HCT116 (cell line): ENCODE data around the gene SLC2A13. TPM values are rescaled to one million over a fixed set of nuclear protein-coding genes. Genes with fewer than 3 reads are reported as not detected.

Source experiments
- ATAC-seq: fragments of 200-7000 bp; cut with Tn5 transposase; 2 replicates; pipeline ENCODE4 v1.9.1; 2020; ENCODE audit warnings: mild to moderate bottlenecking, moderate library complexity
- BruUV-seq: library from RNA; stranded (reverse); fragments of 400-500 nt; replicated peaks from 2 replicates; lab custom pipeline; 2021; lab: Mats Ljungman, UMichigan
- CTCF ChIA-PET: fragments of 300-600 bp; sonication (Branson Sonifier 250); formaldehyde crosslinking; loops from one replicate; lab custom pipeline; 2021; ENCODE audit warnings: antibody characterized with exemption; lab: Charles Lee
- POLR2A ChIA-PET: fragments of 300-600, 350-600 bp; sonication (Branson Sonifier 250); formaldehyde crosslinking; loops from one replicate; lab custom pipeline; 2021; ENCODE audit warnings: antibody characterized with exemption; lab: Charles Lee
- RAD21 ChIA-PET, 2 experiments: fragments of 300-600 bp; sonication (Branson Sonifier 250); formaldehyde crosslinking; loops; one replicate each; lab custom pipeline; 2023; ENCODE audit warnings: low total read pairs in 2 of 2; ENCODE audit not compliant: uncharacterized antibody in 2 of 2, unreplicated experiment in 2 of 2, low non-redundant PET in 1 of 2; lab: Charles Lee
- DNase-seq: peaks from one replicate; pipeline ENCODE4 v3.0.0-alpha.2; 2010; ENCODE audit warnings: low read depth, low spot score
- H2AFZ ChIP-seq: fragments of 200-600 bp; shearing (Covaris generic), sonication (generic); 2 replicates; pipeline ENCODE4 v1.6.1; 2017; ENCODE audit warnings: low read depth, mixed run types, mixed read lengths, antibody characterized with exemption, low read length; ENCODE audit not compliant: poor library complexity, severe bottlenecking
- H3K27ac ChIP-seq: 2 replicates; pipeline ENCODE4 v1.5.1; 2012; ENCODE audit warnings: low read depth, low read length
- H3K27me3 ChIP-seq: fragments of 200-600 bp; sonication (generic); 2 replicates; pipeline ENCODE4 v1.6.1; 2016; ENCODE audit warnings: mixed run types, low read length, mixed read lengths; ENCODE audit not compliant: insufficient read depth
- H3K36me3 ChIP-seq, 2 experiments: fragments of 200-500 bp in 1 of 2; fragments of 200-600 bp in 1 of 2; sonication (Bioruptor generic) in 1 of 2; sonication (generic) in 1 of 2; 2 replicates each; pipeline versions ENCODE4 v1.5.1 to v1.6.1; 2014 to 2016; ENCODE audit warnings: low read length in 2 of 2, inconsistent platforms in 1 of 2, mixed read lengths in 1 of 2, mixed run types in 1 of 2; ENCODE audit not compliant: insufficient read depth in 2 of 2, control insufficient read depth in 1 of 2
- H3K4me1 ChIP-seq, 2 experiments: fragments of 200-600 bp in 1 of 2; sonication (generic) in 1 of 2; 2 replicates each; pipeline versions ENCODE4 v1.5.1 to v1.6.1; 2012 to 2017; ENCODE audit warnings: low read length in 2 of 2, inconsistent platforms in 1 of 2, mild to moderate bottlenecking in 1 of 2, mixed read lengths in 1 of 2, mixed run types in 1 of 2, moderate library complexity in 1 of 2; ENCODE audit not compliant: insufficient read depth in 2 of 2, control insufficient read depth in 1 of 2
- H3K4me2 ChIP-seq: fragments of 200-600 bp; sonication (generic); 2 replicates; pipeline ENCODE4 v1.6.1; 2017; ENCODE audit warnings: mixed run types, low read length, mixed read lengths
- H3K4me3 ChIP-seq, 2 experiments: fragments of 200-600 bp in 1 of 2; sonication (generic) in 1 of 2; replicated peaks in 1 of 2; 2 replicates each; pipeline ENCODE4 v1.5.1; 2011 to 2016; ENCODE audit warnings: low read length in 2 of 2, control low read depth in 1 of 2, low read depth in 1 of 2, mild to moderate bottlenecking in 1 of 2, mixed read lengths in 1 of 2, mixed run types in 1 of 2
- H3K79me2 ChIP-seq: fragments of 200-600 bp; sonication (generic); 2 replicates; pipeline ENCODE4 v1.6.1; 2017; ENCODE audit warnings: mild to moderate bottlenecking, mixed run types, low read length, moderate library complexity, mixed read lengths; ENCODE audit not compliant: insufficient read depth
- H3K9ac ChIP-seq: fragments of 200-600 bp; sonication (generic); 2 replicates; pipeline ENCODE4 v1.6.1; 2016; ENCODE audit warnings: low read length, mixed read lengths
- H3K9me2 ChIP-seq: fragments of 200-600 bp; sonication (generic), shearing (Covaris generic); 2 replicates; pipeline ENCODE4 v1.6.1; 2017; ENCODE audit warnings: mixed run types, mild to moderate bottlenecking, moderate library complexity; ENCODE audit not compliant: insufficient read depth
- H3K9me3 ChIP-seq, 2 experiments: fragments of 200-500 bp in 1 of 2; fragments of 200-600 bp in 1 of 2; sonication (Bioruptor generic) in 1 of 2; sonication (generic) in 1 of 2; 2 replicates each; pipeline ENCODE4 v1.6.1; 2014 to 2017; ENCODE audit warnings: low read length in 2 of 2, mixed read lengths in 2 of 2, inconsistent platforms in 1 of 2, low read depth in 1 of 2, mild to moderate bottlenecking in 1 of 2, mixed run types in 1 of 2, moderate library complexity in 1 of 2; ENCODE audit not compliant: control insufficient read depth in 1 of 2, insufficient read depth in 1 of 2
- H4K20me1 ChIP-seq: fragments of 200-600 bp; sonication (generic), shearing (Covaris generic); 2 replicates; pipeline ENCODE4 v1.6.1; 2017; ENCODE audit warnings: mixed run types, mild to moderate bottlenecking, moderate library complexity; ENCODE audit not compliant: insufficient read depth
- CTCF ChIP-seq, 3 experiments: fragments of 200-600 bp in 1 of 3; sonication (generic) in 1 of 3; IDR thresholded peaks in 2 of 3; conservative IDR thresholded peaks in 1 of 3; 2 replicates each; pipeline ENCODE4 v1.5.1; 2012 to 2017; ENCODE audit warnings: low read depth in 2 of 3, low read length in 2 of 3, antibody characterized with exemption in 1 of 3, borderline replicate concordance in 1 of 3, control low read depth in 1 of 3, mild to moderate bottlenecking in 1 of 3, mixed read lengths in 1 of 3, mixed run types in 1 of 3, moderate library complexity in 1 of 3; ENCODE audit not compliant: insufficient read depth in 1 of 3
- EGR1 ChIP-seq: IDR thresholded peaks from 2 replicates; pipeline ENCODE4 v1.6.1; 2012; ENCODE audit warnings: low read depth
- JUND ChIP-seq: IDR thresholded peaks from 2 replicates; pipeline ENCODE4 v1.6.1; 2012
- POLR2A ChIP-seq: IDR thresholded peaks from 2 replicates; pipeline ENCODE4 v1.7.0; 2011; ENCODE audit warnings: borderline replicate concordance; ENCODE audit not compliant: insufficient read depth, insufficient read length; ENCODE audit errors: extremely low read depth
- POLR2AphosphoS5 ChIP-seq: IDR thresholded peaks from 2 replicates; pipeline ENCODE4 v1.6.1; 2011; ENCODE audit warnings: mild to moderate bottlenecking, low read depth, low read length, moderate library complexity
- RAD21 ChIP-seq: IDR thresholded peaks from 2 replicates; pipeline ENCODE4 v1.6.1; 2012; ENCODE audit warnings: low read depth, mild to moderate bottlenecking
- SIN3A ChIP-seq: IDR thresholded peaks from 2 replicates; pipeline ENCODE4 v1.6.1; 2012; ENCODE audit warnings: low read depth
- SRF ChIP-seq: IDR thresholded peaks from 2 replicates; pipeline ENCODE4 v1.6.1; 2012; ENCODE audit warnings: low read depth
- TCF7L2 ChIP-seq: IDR thresholded peaks from 2 replicates; pipeline ENCODE4 v1.7.0; 2011; ENCODE audit warnings: borderline replicate concordance, inconsistent platforms; ENCODE audit not compliant: insufficient read depth, insufficient read length; ENCODE audit errors: extremely low read depth
- ZBTB33 ChIP-seq: IDR thresholded peaks from 2 replicates; pipeline ENCODE4 v1.6.1; 2011; ENCODE audit warnings: mild to moderate bottlenecking, low read length, moderate library complexity; ENCODE audit not compliant: insufficient replicate concordance; ENCODE audit errors: extremely low read depth
- intact Hi-C: fragments of 100-400 bp; cut with micrococcal nuclease; formaldehyde crosslinking; loops from 2 replicates; pipeline ENCODE4 v1.10.0; 2022
- total RNA-seq: library from RNA; stranded (reverse); gene quantifications from one replicate; pipeline ENCODE4 v1.2.1, GENCODE V29; 2021; ENCODE audit not compliant: unreplicated experiment

Gene SLC2A13
- total RNA-seq, 1 experiment from 2014 or later = 6.8 TPM

GRCh38 chr12:39958377-39958776, 147.5 kb downstream of the SLC2A13 start:
- Histone ChIP-seq H3K4me3 (no peak overlapping the region), H3K36me3 (no peaks in the 10 kb centered on the region), H3K4me2 (no peak overlapping the region), H3K9me3 (no peaks in the 10 kb centered on the region), H4K20me1 (no peaks in the 10 kb centered on the region), H3K4me1 (no peaks in the 10 kb centered on the region), H3K9me2 (no peaks in the 10 kb centered on the region), H2AFZ (no peak overlapping the region), H3K27ac (no peak overlapping the region), H3K27me3 (no peaks in the 10 kb centered on the region), H3K79me2 (no peaks in the 10 kb centered on the region), H3K9ac (no peak overlapping the region)
- ChIA-PET CTCF (no interaction called here), POLR2A (no interaction called here), RAD21 (no interaction called here)
- no peak for DNase-seq
- TF ChIP-seq RAD21 = peak; percentile 27; the same call in 1 of the 2 replicates
- no peak for TF ChIP-seq TCF7L2
- TF ChIP-seq CTCF (IDR thresholded peaks at IDR 0.05 in 2 of 3, conservative IDR thresholded peaks at IDR 0.05 in 1 of 3; ENCODE audit: borderline replicate concordance in 1 of 3, insufficient read depth in 1 of 3, low read depth in 2 of 3, low read length in 2 of 3) = peak; percentile 11 to 43 (median 42); a peak in 5 of 6 replicates
- TF ChIP-seq EGR1 = no peak
- intact Hi-C loops = loop anchor here (10.0 kb wide), 1 partner anchor 194 kb away; no protein-coding TSS in a partner anchor
- BruUV-seq = no TSS peak
- no peak; the same call in 1 of the 2 replicates for ATAC-seq

GRCh38 chr12:39956725-39957124, 149.2 kb downstream of the SLC2A13 start:
- TF ChIP-seq RAD21 (no peak), CTCF (IDR thresholded peaks at IDR 0.05 in 2 of 3, conservative IDR thresholded peaks at IDR 0.05 in 1 of 3; ENCODE audit: borderline replicate concordance in 1 of 3, insufficient read depth in 1 of 3, low read depth in 2 of 3, low read length in 2 of 3) (no peak), POLR2AphosphoS5 (no peak), ZBTB33 (no peak), JUND (no peak), SIN3A (no peak), POLR2A (no peak), SRF (no peak)
- H3K27ac ChIP-seq = no peak overlapping the region
- ATAC-seq = no peak
- no peak overlapping the region for H3K4me2 ChIP-seq
- H3K4me1 ChIP-seq = no peaks in the 10 kb centered on the region
- H3K9me2 ChIP-seq = no peaks in the 10 kb centered on the region
- ChIA-PET CTCF (no interaction called here), RAD21 (no interaction called here), POLR2A (no interaction called here)
- H3K9me3 ChIP-seq = no peaks in the 10 kb centered on the region
- H3K79me2 ChIP-seq = no peaks in the 10 kb centered on the region
- DNase-seq = no peak
- BruUV-seq = no TSS peak
- H3K4me3 ChIP-seq = no peak overlapping the region
- intact Hi-C loops = loop anchor here (10.0 kb wide), 1 partner anchor 192 kb away; no protein-coding TSS in a partner anchor
- H3K27me3 ChIP-seq = no peaks in the 10 kb centered on the region
- H3K36me3 ChIP-seq = no peaks in the 10 kb centered on the region
- H3K9ac ChIP-seq = no peak overlapping the region
- no peak overlapping the region for H2AFZ ChIP-seq
- H4K20me1 ChIP-seq = no peaks in the 10 kb centered on the region
